ENCODE measurements around the gene USP10. TPM values are rescaled to one million over a fixed set of nuclear protein-coding genes. Genes with fewer than 3 reads are reported as not detected.

USP10 gene
- total RNA-seq, 1 donor from 2014 or later, result 147 TPM

- H3K27ac Mint-ChIP-seq, result peak overlapping the region; percentile 68
- H3K4me1 Mint-ChIP-seq, result peaks cover 37% of the 10 kb centered on the region
Observed at GRCh38 chr16:84737192-84738011, 37.6 kb downstream of the USP10 start.

GRCh38 chr16:84738255-84739038 is 38.6 kb downstream of the USP10 start:
- H3K27me3 Mint-ChIP-seq, result no peaks in the 10 kb centered on the region
- no peaks in the 10 kb centered on the region for H3K9me3 Mint-ChIP-seq
- intact Hi-C loops (cut with micrococcal nuclease), result loop anchor here (1.0 kb wide), 5 partner anchors 12 to 227 kb away; no protein-coding TSS in a partner anchor
- H3K36me3 Mint-ChIP-seq (ENCODE audit: low read depth), result peaks cover 69% of the 10 kb centered on the region
- TF ChIP-seq, protein P1, sequence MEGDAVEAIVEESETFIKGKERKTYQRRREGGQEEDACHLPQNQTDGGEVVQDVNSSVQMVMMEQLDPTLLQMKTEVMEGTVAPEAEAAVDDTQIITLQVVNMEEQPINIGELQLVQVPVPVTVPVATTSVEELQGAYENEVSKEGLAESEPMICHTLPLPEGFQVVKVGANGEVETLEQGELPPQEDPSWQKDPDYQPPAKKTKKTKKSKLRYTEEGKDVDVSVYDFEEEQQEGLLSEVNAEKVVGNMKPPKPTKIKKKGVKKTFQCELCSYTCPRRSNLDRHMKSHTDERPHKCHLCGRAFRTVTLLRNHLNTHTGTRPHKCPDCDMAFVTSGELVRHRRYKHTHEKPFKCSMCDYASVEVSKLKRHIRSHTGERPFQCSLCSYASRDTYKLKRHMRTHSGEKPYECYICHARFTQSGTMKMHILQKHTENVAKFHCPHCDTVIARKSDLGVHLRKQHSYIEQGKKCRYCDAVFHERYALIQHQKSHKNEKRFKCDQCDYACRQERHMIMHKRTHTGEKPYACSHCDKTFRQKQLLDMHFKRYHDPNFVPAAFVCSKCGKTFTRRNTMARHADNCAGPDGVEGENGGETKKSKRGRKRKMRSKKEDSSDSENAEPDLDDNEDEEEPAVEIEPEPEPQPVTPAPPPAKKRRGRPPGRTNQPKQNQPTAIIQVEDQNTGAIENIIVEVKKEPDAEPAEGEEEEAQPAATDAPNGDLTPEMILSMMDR (IDR thresholded peaks at IDR 0.05), result peak; percentile 80
- peaks cover 39% of the 10 kb centered on the region for H3K4me1 Mint-ChIP-seq
- DNase-seq (peak; percentile 57), ATAC-seq (ENCODE audit: low read depth) (peak; percentile 92)
- ChIA-PET CTCF (interaction anchor here (0.6 to 5.1 kb wide), 28 partner anchors 8 to 678 kb away, joined by 3 to 65 read pairs (median 4); partner anchors contain the start of gene COTL1), POLR2A (interaction anchor here (0.6 to 2.0 kb wide), 7 partner anchors 8 to 232 kb away, joined by 3 to 7 read pairs (median 3); no protein-coding TSS in a partner anchor)
- H3K4me3 Mint-ChIP-seq, result no peak overlapping the region
- H3K27ac Mint-ChIP-seq, result peak overlapping the region; percentile 68

More at GRCh38 chr16:84737192-84738011, 37.6 kb downstream of the USP10 start:
- CTCF ChIA-PET, result interaction anchor here (0.7 to 5.1 kb wide), 16 partner anchors 8 to 461 kb away, joined by 3 to 65 read pairs (median 10); no protein-coding TSS in a partner anchor
- intact Hi-C loops (cut with micrococcal nuclease), result loop anchor here (1.0 kb wide), 5 partner anchors 11 to 226 kb away; no protein-coding TSS in a partner anchor
- Mint-ChIP-seq H3K27me3 (no peaks in the 10 kb centered on the region), H3K4me3 (no peak overlapping the region), H3K36me3 (ENCODE audit: low read depth) (peaks cover 63% of the 10 kb centered on the region), H3K9me3 (no peaks in the 10 kb centered on the region)
- ATAC-seq (ENCODE audit: low read depth) (no peak), DNase-seq (no peak)
- POLR2A ChIA-PET, result interaction anchor here (0.6 to 1.1 kb wide), 4 partner anchors 11 to 231 kb away, joined by 3 to 5 read pairs (median 3); no protein-coding TSS in a partner anchor
- TF ChIP-seq, protein P1 (IDR thresholded peaks at IDR 0.05), result no peak

DNA sequence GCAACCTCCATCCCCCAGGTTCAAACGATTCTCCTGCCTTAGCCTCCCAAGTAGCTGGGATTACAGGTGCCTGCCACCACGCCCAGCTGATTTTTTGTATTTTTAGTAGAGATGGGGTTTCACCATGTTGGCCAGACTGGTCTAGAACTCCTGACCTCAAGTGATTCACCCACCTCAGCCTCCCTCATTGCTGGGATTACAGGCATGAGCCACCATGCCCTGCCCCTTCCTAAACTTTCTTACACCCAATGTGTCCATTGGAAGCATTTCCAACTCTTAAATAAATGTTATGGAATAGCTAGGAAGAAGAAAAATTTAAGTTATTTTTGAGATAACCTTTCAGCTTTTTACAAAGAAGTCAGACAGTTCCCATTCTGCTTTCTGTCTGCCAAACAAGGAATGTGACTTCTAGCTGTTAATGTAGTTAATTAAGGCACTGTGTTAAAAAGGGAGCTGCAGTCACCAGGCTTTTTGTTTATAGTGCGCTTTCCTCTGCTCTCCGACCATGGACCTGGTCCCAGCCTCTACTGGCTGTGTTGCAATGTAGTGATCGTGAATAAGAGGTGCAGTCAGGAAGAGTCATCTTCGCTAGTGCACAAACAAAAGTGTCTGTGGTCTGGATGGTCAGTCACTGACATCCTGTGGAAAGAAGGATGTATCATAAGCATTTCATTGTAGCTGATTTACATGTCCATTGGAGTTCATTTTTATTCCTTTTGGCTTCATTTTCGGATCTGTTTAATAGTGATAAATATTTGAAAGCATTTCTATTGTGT is 39.7 kb downstream of the USP10 start:
- H3K27me3 Mint-ChIP-seq, result no peaks in the 10 kb centered on the region
- ATAC-seq (ENCODE audit: low read depth) (no peak), DNase-seq (no peak)
- no peak overlapping the region for H3K27ac Mint-ChIP-seq
- ChIA-PET CTCF (interaction anchor here (0.9 to 5.1 kb wide), 20 partner anchors 7 to 463 kb away, joined by 3 to 65 read pairs (median 8); partner anchors contain the start of gene COTL1), POLR2A (interaction anchor here (1.3 to 2.0 kb wide), 3 partner anchors 9 to 67 kb away, joined by 3 to 7 read pairs (median 4); no protein-coding TSS in a partner anchor)
- TF ChIP-seq, protein P1 (IDR thresholded peaks at IDR 0.05), result no peak
- H3K4me1 Mint-ChIP-seq, result peaks cover 39% of the 10 kb centered on the region
- no peaks in the 10 kb centered on the region for H3K9me3 Mint-ChIP-seq
- intact Hi-C loops (cut with micrococcal nuclease), result no loop called here
- H3K4me3 Mint-ChIP-seq, result no peak overlapping the region
- H3K36me3 Mint-ChIP-seq (ENCODE audit: low read depth), result peaks cover 68% of the 10 kb centered on the region

- POLR2A ChIA-PET, result interaction anchor here (0.6 to 1.4 kb wide), 2 partner anchors 10 to 608 kb away, joined by 3 to 4 read pairs; no protein-coding TSS in a partner anchor
- Mint-ChIP-seq H3K27me3 (no peaks in the 10 kb centered on the region), H3K27ac (no peak overlapping the region), H3K36me3 (ENCODE audit: low read depth) (peaks cover 67% of the 10 kb centered on the region), H3K4me1 (peaks cover 37% of the 10 kb centered on the region), H3K9me3 (no peaks in the 10 kb centered on the region), H3K4me3 (no peak overlapping the region)
- intact Hi-C loops (cut with micrococcal nuclease), result no loop called here
- TF ChIP-seq, protein P1 (IDR thresholded peaks at IDR 0.05), result no peak
- ATAC-seq (ENCODE audit: low read depth) (no peak), DNase-seq (no peak)
- CTCF ChIA-PET, result interaction anchor here (0.7 to 5.1 kb wide), 6 partner anchors 12 to 227 kb away, joined by 3 to 65 read pairs (median 31); no protein-coding TSS in a partner anchor
Observed at GRCh38 chr16:84740596-84741116, 40.9 kb downstream of the USP10 start.
